H1 (cell line): Measurements from ENCODE around the gene TMCC1. TPM values are rescaled to one million over a fixed set of nuclear protein-coding genes. Genes with fewer than 3 reads are reported as not detected.

ENCODE experiments used
- CTCF ChIA-PET: fragments of 300-600 bp; sonication (Branson Sonifier 250); formaldehyde crosslinking; loops from one replicate; lab custom pipeline; 2021; ENCODE audit not compliant: partially characterized antibody; lab: Charles Lee
- POLR2A ChIA-PET: fragments of 300-600 bp; sonication (Branson Sonifier 250); formaldehyde crosslinking; loops from one replicate; lab custom pipeline; 2021; ENCODE audit warnings: inconsistent platforms; ENCODE audit not compliant: partially characterized antibody; lab: Charles Lee
- DNase-seq, 2 experiments: peaks; one replicate each; pipeline versions ENCODE4 v3.0.0 to v3.0.0-alpha.2; 2010 to 2022; ENCODE audit warnings: low spot score in 2 of 2, low read depth in 1 of 2, mixed read lengths in 1 of 2
- FAIRE-seq: peaks from 2 replicates; lab custom pipeline; 2011; peaks lifted over from hg19 to GRCh38; lab: Jason Lieb, UNC
- H2AFZ ChIP-seq: 2 replicates; pipeline ENCODE4 v1.8.1; 2012; ENCODE audit warnings: low read length, inconsistent platforms
- H2AK5ac ChIP-seq: 2 replicates; pipeline ENCODE4 v1.6.1; 2013; ENCODE audit warnings: low read depth, low read length
- H2BK120ac ChIP-seq: replicated peaks from 2 replicates; pipeline ENCODE3; 2013; ENCODE audit warnings: low read depth, low read length, inconsistent platforms
- H2BK12ac ChIP-seq: 2 replicates; pipeline ENCODE4 v1.6.1; 2013; ENCODE audit warnings: low read depth, low read length
- H2BK15ac ChIP-seq: 2 replicates; pipeline ENCODE4 v1.6.1; 2013; ENCODE audit warnings: low read length
- H2BK20ac ChIP-seq: 2 replicates; pipeline ENCODE4 v1.6.1; 2013; ENCODE audit warnings: low read length
- H2BK5ac ChIP-seq: 2 replicates; pipeline ENCODE4 v1.6.1; 2013; ENCODE audit warnings: low read depth, low read length
- H3K14ac ChIP-seq: 2 replicates; pipeline ENCODE4 v1.6.1; 2013; ENCODE audit warnings: inconsistent platforms; ENCODE audit not compliant: insufficient read length
- H3K18ac ChIP-seq: 2 replicates; pipeline ENCODE4 v1.6.1; 2013; ENCODE audit warnings: low read length; ENCODE audit errors: extremely low read depth
- H3K23ac ChIP-seq: 2 replicates; pipeline ENCODE4 v1.6.1; 2013; ENCODE audit warnings: inconsistent platforms; ENCODE audit not compliant: insufficient read length
- H3K23me2 ChIP-seq: 2 replicates; pipeline ENCODE4 v1.6.1; 2013; ENCODE audit warnings: low read depth, low read length
- H3K27ac ChIP-seq: 2 replicates; pipeline ENCODE4 v1.6.1; 2011; ENCODE audit warnings: low read depth, low read length, inconsistent platforms
- H3K27me3 ChIP-seq, 4 experiments: replicated peaks in 1 of 4; 1 replicate in 1 of 4; 2 replicates in 3 of 4; pipeline versions ENCODE4 v1.6.1 to v1.8.1; 2011 to 2013; ENCODE audit warnings: low read length in 3 of 4, mild to moderate bottlenecking in 3 of 4, inconsistent platforms in 2 of 4, mixed read lengths in 2 of 4, moderate library complexity in 1 of 4; ENCODE audit not compliant: control insufficient read depth in 3 of 4, insufficient read depth in 3 of 4; ENCODE audit errors: extremely low read depth in 1 of 4
- H3K36me3 ChIP-seq, 4 experiments: 2 replicates each; pipeline versions ENCODE4 v1.6.1 to v1.8.1; 2011 to 2013; ENCODE audit warnings: mild to moderate bottlenecking in 4 of 4, low read length in 3 of 4, moderate library complexity in 2 of 4, control low read depth in 1 of 4, inconsistent platforms in 1 of 4; ENCODE audit not compliant: insufficient read depth in 4 of 4, control insufficient read depth in 2 of 4
- H3K4ac ChIP-seq: replicated peaks from 2 replicates; pipeline ENCODE3; 2013; ENCODE audit warnings: low read length, low read depth, mixed read lengths, inconsistent platforms; ENCODE audit not compliant: insufficient read length
- H3K4me1 ChIP-seq, 4 experiments: replicated peaks in 1 of 4; 1 replicate in 1 of 4; 2 replicates in 3 of 4; pipeline versions ENCODE4 v1.6.1 to v1.8.1; 2011 to 2013; ENCODE audit warnings: low read length in 3 of 4, inconsistent platforms in 2 of 4, mixed read lengths in 1 of 4; ENCODE audit not compliant: insufficient read depth in 4 of 4, control insufficient read depth in 3 of 4
- H3K4me2 ChIP-seq, 2 experiments: 2 replicates each; pipeline versions ENCODE4 v1.6.1 to v1.8.1; 2011 to 2013; ENCODE audit warnings: low read depth in 2 of 2, low read length in 2 of 2, control low read depth in 1 of 2, inconsistent platforms in 1 of 2, mild to moderate bottlenecking in 1 of 2; ENCODE audit not compliant: insufficient read depth in 1 of 2
- H3K4me3 ChIP-seq, 4 experiments: fragments of 200-600, 300-600 bp in 1 of 4; sonication (generic), shearing (Covaris generic), sonication (Bioruptor Twin) in 1 of 4; 2 replicates each; pipeline versions ENCODE4 v1.5.1 to v1.8.1; 2011 to 2016; ENCODE audit warnings: low read length in 4 of 4, low read depth in 3 of 4, control low read depth in 2 of 4, inconsistent platforms in 2 of 4, mild to moderate bottlenecking in 2 of 4, mixed read lengths in 1 of 4, moderate library complexity in 1 of 4; ENCODE audit not compliant: insufficient read depth in 2 of 4; ENCODE audit errors: extremely low read depth in 1 of 4
- H3K56ac ChIP-seq: replicated peaks from 2 replicates; pipeline ENCODE3; 2013; ENCODE audit warnings: low read depth, mild to moderate bottlenecking, mixed read lengths, low read length, inconsistent platforms; ENCODE audit not compliant: insufficient read length
- H3K79me1 ChIP-seq: 2 replicates; pipeline ENCODE4 v1.6.1; 2013; ENCODE audit warnings: low read depth, low read length, control low read depth
- H3K79me2 ChIP-seq, 2 experiments: 2 replicates each; pipeline versions ENCODE4 v1.6.1 to v1.8.1; 2012 to 2013; ENCODE audit warnings: low read length in 2 of 2, mild to moderate bottlenecking in 2 of 2, inconsistent platforms in 1 of 2; ENCODE audit not compliant: insufficient read depth in 2 of 2, control insufficient read depth in 1 of 2
- H3K9ac ChIP-seq, 4 experiments: replicated peaks in 1 of 4; 1 replicate in 1 of 4; 2 replicates in 3 of 4; pipeline versions ENCODE4 v1.6.1 to v1.8.1; 2011 to 2013; ENCODE audit warnings: low read depth in 3 of 4, low read length in 3 of 4, control low read depth in 2 of 4, mild to moderate bottlenecking in 2 of 4, moderate library complexity in 2 of 4, inconsistent platforms in 1 of 4; ENCODE audit errors: extremely low read depth in 1 of 4
- H3K9me3 ChIP-seq, 2 experiments: 2 replicates each; pipeline versions ENCODE4 v1.6.1 to v1.8.1; 2012 to 2013; ENCODE audit warnings: mild to moderate bottlenecking in 2 of 2, moderate library complexity in 2 of 2, control low read depth in 1 of 2, inconsistent platforms in 1 of 2, low read depth in 1 of 2, low read length in 1 of 2, mixed read lengths in 1 of 2; ENCODE audit not compliant: insufficient read depth in 2 of 2
- H4K20me1 ChIP-seq, 2 experiments: replicated peaks in 1 of 2; 2 replicates each; pipeline versions ENCODE3 to v1.8.1; 2011 to 2013; ENCODE audit warnings: inconsistent platforms in 2 of 2, low read length in 2 of 2, mild to moderate bottlenecking in 1 of 2; ENCODE audit not compliant: insufficient read depth in 2 of 2, control insufficient read depth in 1 of 2
- H4K5ac ChIP-seq: 2 replicates; pipeline ENCODE4 v1.6.1; 2013; ENCODE audit warnings: low read length, low read depth, mixed read lengths, inconsistent platforms; ENCODE audit not compliant: insufficient read length
- H4K8ac ChIP-seq: 2 replicates; pipeline ENCODE4 v1.8.0; 2013; ENCODE audit warnings: mild to moderate bottlenecking, moderate library complexity, low read length, inconsistent platforms; ENCODE audit not compliant: insufficient read depth; ENCODE audit errors: extremely low read depth
- H4K91ac ChIP-seq: replicated peaks from 2 replicates; pipeline ENCODE3; 2013; ENCODE audit warnings: low read length, mixed read lengths, inconsistent platforms; ENCODE audit not compliant: insufficient read length
- TEAD4 ChIP-seq: IDR thresholded peaks from 2 replicates; pipeline ENCODE4 v1.6.1; 2012; ENCODE audit warnings: low read depth, low read length, inconsistent platforms, mixed read lengths
- WGBS, 2 experiments: shearing (Covaris generic) in 1 of 2; methylation state at CpG; one replicate each; pipeline versions ENCODE4 v1.1.6 to v1.1.7; 2013 to 2015; ENCODE audit warnings: low lambda C conversion rate in 2 of 2, mixed read lengths in 2 of 2, inconsistent platforms in 1 of 2, low coverage in 1 of 2, missing lambda C conversion rate in 1 of 2; ENCODE audit not compliant: insufficient replicate concordance in 2 of 2, insufficient coverage in 1 of 2, insufficient read length in 1 of 2; ENCODE audit errors: extremely low coverage in 1 of 2, missing lambda C conversion rate in 1 of 2; 5-methylcytosine and 5-hydroxymethylcytosine counted together
- polyA plus RNA-seq, 7 experiments: library from polyadenylated mRNA; depleted of rRNA in 3 of 7; stranded (reverse) in 5 of 7; unstranded in 2 of 7; fragments of >200 nt in 5 of 7; fragments of 200-250 nt in 2 of 7; gene quantifications; 1 replicate in 5 of 7; 2 replicates in 1 of 7; 4 replicates in 1 of 7; pipeline versions ENCODE4 v1.2.1 to v1.2.3, GENCODE V29; 2011 to 2013; ENCODE audit warnings: missing spikeins in 2 of 7, mixed read lengths in 2 of 7
- total RNA-seq: library from RNA; stranded (reverse); fragmentation: NEBNext Ultra II Directional; extraction: Animal tissue kit (Norgen Biotek cat#: 25700); gene quantifications from 2 replicates; pipeline ENCODE4 v1.2.1, GENCODE V29; 2021
- TF ChIP-seq, protein P1 (sequence below): IDR thresholded peaks from 2 replicates; pipeline ENCODE4 v1.6.1; 2012; ENCODE audit warnings: inconsistent platforms

Gene TMCC1
- total and polyA plus RNA-seq, 2 of the 8 experiments (the other 6 are each of a cell fraction or from before 2014, with no cell fraction given) = 10.4 to 27.1 TPM

DNA sequence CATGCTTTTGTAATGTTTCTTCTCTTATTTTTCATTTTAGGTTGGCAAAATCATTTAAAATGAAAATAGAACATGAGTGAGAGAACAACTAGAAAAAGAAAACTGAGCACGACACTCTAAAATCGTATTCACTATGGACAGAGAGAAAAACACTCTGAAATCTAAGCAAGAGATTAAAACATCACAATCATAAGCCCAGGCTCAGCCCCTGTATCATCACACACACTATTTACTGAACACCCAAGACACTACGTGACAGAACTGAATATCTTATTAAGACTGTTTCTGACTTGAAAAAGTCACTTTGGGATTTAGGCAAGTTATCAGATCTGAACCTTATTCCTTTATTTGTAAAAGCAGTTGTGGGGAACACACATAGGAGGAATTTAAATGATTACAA, 204.5 kb downstream of the TMCC1 start:
- no peaks in the 10 kb centered on the region; the same call in 1 of the 2 replicates for H3K79me1 ChIP-seq
- H2AFZ ChIP-seq = no peak overlapping the region
- no peak overlapping the region for H2BK20ac ChIP-seq
- no peak overlapping the region for H4K91ac ChIP-seq
- no peak overlapping the region for H2AK5ac ChIP-seq
- no peaks in the 10 kb centered on the region for H3K36me3 ChIP-seq
- H2BK12ac ChIP-seq = no peak overlapping the region
- TF ChIP-seq, protein P1, sequence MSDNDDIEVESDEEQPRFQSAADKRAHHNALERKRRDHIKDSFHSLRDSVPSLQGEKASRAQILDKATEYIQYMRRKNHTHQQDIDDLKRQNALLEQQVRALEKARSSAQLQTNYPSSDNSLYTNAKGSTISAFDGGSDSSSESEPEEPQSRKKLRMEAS = no peak
- no peak for TF ChIP-seq TEAD4
- H3K23me2 ChIP-seq = peaks cover 5% of the 10 kb centered on the region
- no peak overlapping the region for H3K23ac ChIP-seq
- no peak overlapping the region for H3K27ac ChIP-seq
- H3K9ac ChIP-seq = no peak overlapping the region
- no peak overlapping the region for H2BK15ac ChIP-seq
- no peak overlapping the region for H4K5ac ChIP-seq
- H3K56ac ChIP-seq = no peak overlapping the region
- H3K9me3 ChIP-seq = no peaks in the 10 kb centered on the region
- peak; percentile 24 for FAIRE-seq
- ChIA-PET POLR2A (interaction anchor here (0.7 kb wide), 1 partner anchor 42 kb away, joined by 4 read pairs; no protein-coding TSS in a partner anchor), CTCF (interaction anchor here (0.9 to 2.0 kb wide), 6 partner anchors 11 to 140 kb away, joined by 3 to 8 read pairs (median 5); no protein-coding TSS in a partner anchor)
- H3K18ac ChIP-seq = no peak overlapping the region
- H2BK120ac ChIP-seq = no peak overlapping the region
- H3K4ac ChIP-seq = no peak overlapping the region
- no peaks in the 10 kb centered on the region for H4K20me1 ChIP-seq
- H3K27me3 ChIP-seq = no peaks in the 10 kb centered on the region
- no peak overlapping the region for H3K14ac ChIP-seq
- WGBS, 2 experiments = 38% methylated on average over 3 of the region's 3 CpGs; no CpG with 5 or more reads in 1 of the 2 experiments
- H3K4me2 ChIP-seq = peak overlapping the region; percentile 85 to 96; a peak in 3 of 4 replicates
- no peak overlapping the region for H2BK5ac ChIP-seq
- peaks cover 0 to 35% of the 10 kb centered on the region in 2 experiments; a peak in 2 of 4 replicates for H3K79me2 ChIP-seq
- no peak for DNase-seq
- peaks cover 4 to 25% (median 9%) of the 10 kb centered on the region in 4 experiments for H3K4me1 ChIP-seq
- peak overlapping the region in 1 of 4 experiments; percentile 58; a peak in 2 of 8 replicates for H3K4me3 ChIP-seq
- H4K8ac ChIP-seq = no peak overlapping the region
